Caco-2 (cell line): ENCODE results near the gene RAI1. TPM values are rescaled to one million over a fixed set of nuclear protein-coding genes. Genes with fewer than 3 reads are reported as not detected.

ENCODE experiments used
- BruUV-seq: library from RNA; stranded (reverse); fragments of 400-500 nt; replicated peaks from 2 replicates; lab custom pipeline; 2021; lab: Mats Ljungman, UMichigan
- CTCF ChIA-PET: fragments of 300-600 bp; sonication (Branson Sonifier 250); formaldehyde crosslinking; loops from one replicate; lab custom pipeline; 2022; ENCODE audit warnings: antibody characterized with exemption; lab: Charles Lee
- POLR2A ChIA-PET: fragments of 300-600 bp; sonication (Branson Sonifier 250); formaldehyde crosslinking; loops from one replicate; lab custom pipeline; 2022; ENCODE audit warnings: antibody characterized with exemption; lab: Charles Lee
- DNase-seq, 2 experiments: peaks; one replicate each; pipeline versions ENCODE4 v3.0.0 to v3.0.0-alpha.2; 2020 to 2022
- H3K27me3 ChIP-seq: replicated peaks from 2 replicates; pipeline ENCODE4 v1.6.0; 2011; ENCODE audit warnings: low read length; ENCODE audit not compliant: control insufficient read depth, insufficient read depth
- H3K36me3 ChIP-seq: 2 replicates; pipeline ENCODE4 v1.5.1; 2011; ENCODE audit warnings: low read length; ENCODE audit not compliant: control insufficient read depth, insufficient read depth
- H3K4me1 ChIP-seq: fragments of 250-450 bp; sonication (Bioruptor Pico); 2 replicates; pipeline ENCODE4 v1.5.1; 2020; ENCODE audit warnings: mild to moderate bottlenecking
- H3K4me3 ChIP-seq: 2 replicates; pipeline ENCODE4 v1.5.1; 2011; ENCODE audit warnings: low read depth, mild to moderate bottlenecking, control low read depth, low read length
- H3K9me3 ChIP-seq: fragments of 250-450 bp; sonication (Bioruptor Pico); 2 replicates; pipeline ENCODE4 v1.5.1; 2020; ENCODE audit warnings: mild to moderate bottlenecking, moderate library complexity
- H3K27ac Mint-ChIP-seq: one replicate; pipeline ENCODE4 v1.8.0; 2022; ENCODE audit warnings: mixed read lengths; ENCODE audit not compliant: unreplicated experiment
- H3K27me3 Mint-ChIP-seq: one replicate; pipeline ENCODE4 v1.8.0; 2022; ENCODE audit warnings: mixed read lengths; ENCODE audit not compliant: insufficient read depth, unreplicated experiment
- H3K36me3 Mint-ChIP-seq: one replicate; pipeline ENCODE4 v1.8.0; 2022; ENCODE audit warnings: mild to moderate bottlenecking, mixed read lengths; ENCODE audit not compliant: insufficient read depth, unreplicated experiment
- H3K4me1 Mint-ChIP-seq: one replicate; pipeline ENCODE4 v1.8.0; 2022; ENCODE audit warnings: low read depth, mixed read lengths; ENCODE audit not compliant: unreplicated experiment
- H3K4me3 Mint-ChIP-seq: one replicate; pipeline ENCODE4 v1.8.0; 2022; ENCODE audit warnings: mild to moderate bottlenecking, moderate library complexity, mixed read lengths; ENCODE audit not compliant: unreplicated experiment
- H3K9me3 Mint-ChIP-seq: one replicate; pipeline ENCODE4 v1.8.0; 2022; ENCODE audit warnings: mixed read lengths; ENCODE audit not compliant: unreplicated experiment
- intact Hi-C: fragments of 100-400 bp; cut with micrococcal nuclease; formaldehyde crosslinking; loops from one replicate; pipeline ENCODE4 v1.10.0; 2022; ENCODE audit not compliant: unreplicated experiment
- total RNA-seq: library from RNA; stranded (reverse); gene quantifications from 2 replicates; pipeline ENCODE4 v1.2.3, GENCODE V29; 2022
- TF ChIP-seq, protein P1 (sequence below), 2 experiments: fragments of 200-600 bp in 1 of 2; IDR thresholded peaks; 1 replicate in 1 of 2; 2 replicates in 1 of 2; pipeline versions ENCODE4 v1.5.1 to v1.8.0; 2011 to 2022; ENCODE audit warnings: antibody characterized with exemption in 1 of 2, control low read depth in 1 of 2, inconsistent platforms in 1 of 2, low read depth in 1 of 2, low read length in 1 of 2, mild to moderate bottlenecking in 1 of 2, moderate library complexity in 1 of 2; ENCODE audit not compliant: insufficient read depth in 1 of 2, severe bottlenecking in 1 of 2, unreplicated experiment in 1 of 2

The RAI1 gene
- total RNA-seq, 1 experiment from 2014 or later, result 44.3 TPM

DNA sequence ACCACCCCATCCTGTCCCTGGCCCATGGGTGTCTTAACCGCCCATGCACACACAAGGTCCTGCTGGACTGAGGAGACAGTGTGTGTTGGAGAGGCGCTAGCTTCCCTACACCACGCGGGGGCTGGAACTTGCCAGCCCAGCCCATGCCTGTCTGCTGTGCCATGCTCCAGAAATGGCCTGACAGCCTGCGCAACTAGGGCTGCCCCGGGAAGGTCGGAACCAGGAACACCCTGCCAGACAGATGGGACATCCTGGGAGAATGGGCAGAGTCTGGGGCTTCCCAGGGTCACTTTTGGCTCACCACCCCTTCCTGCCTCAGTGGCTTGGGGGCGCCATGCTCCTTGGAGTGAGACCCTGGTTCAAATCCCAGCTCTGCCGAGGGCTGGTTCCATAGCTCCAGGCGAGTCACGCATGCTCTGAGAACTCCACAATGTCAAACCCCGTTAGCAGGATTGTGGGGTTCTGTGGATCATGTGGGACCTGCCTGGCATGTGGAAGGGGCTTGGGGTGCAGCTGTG lies 119.3 kb downstream of the RAI1 start:
- no peaks in the 10 kb centered on the region for H3K4me1 Mint-ChIP-seq
- H3K4me3 ChIP-seq, result no peak overlapping the region
- no TSS peak for BruUV-seq

DNA sequence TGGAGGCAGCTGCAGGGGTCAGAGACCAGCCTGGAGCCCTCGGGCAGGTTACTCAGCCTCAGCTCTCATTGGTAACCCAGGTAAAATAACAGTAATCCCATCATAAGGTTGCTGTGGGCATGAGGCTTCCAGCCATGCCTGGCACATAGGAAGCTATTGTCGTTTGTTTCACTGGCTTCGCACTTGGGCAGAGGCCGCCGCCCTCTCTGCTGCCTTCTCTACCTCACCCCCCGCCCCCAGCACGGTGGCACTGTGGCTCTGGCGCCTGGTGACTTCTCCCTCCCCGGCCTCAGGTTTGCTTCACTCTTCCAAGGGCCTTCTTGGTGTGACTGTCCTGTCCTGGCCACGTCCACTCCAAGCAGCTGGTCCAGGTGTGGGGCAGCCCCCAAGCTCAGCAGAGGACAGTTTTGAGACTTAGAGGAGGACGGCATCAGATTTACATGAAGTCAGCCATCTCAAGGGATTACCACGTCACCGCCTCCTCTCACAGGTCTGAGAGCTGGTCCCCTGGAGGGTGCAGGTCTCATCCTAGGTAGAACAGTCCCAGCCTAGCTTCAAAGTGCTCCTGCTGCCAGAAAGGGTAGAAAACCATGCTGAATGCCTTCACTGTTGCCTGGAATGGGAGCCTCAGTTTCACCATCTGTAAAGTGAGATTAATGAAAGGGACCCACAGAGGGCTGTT lies 120.7 kb downstream of the RAI1 start:
- intact Hi-C loops, result no loop called here
- TF ChIP-seq, protein P1, sequence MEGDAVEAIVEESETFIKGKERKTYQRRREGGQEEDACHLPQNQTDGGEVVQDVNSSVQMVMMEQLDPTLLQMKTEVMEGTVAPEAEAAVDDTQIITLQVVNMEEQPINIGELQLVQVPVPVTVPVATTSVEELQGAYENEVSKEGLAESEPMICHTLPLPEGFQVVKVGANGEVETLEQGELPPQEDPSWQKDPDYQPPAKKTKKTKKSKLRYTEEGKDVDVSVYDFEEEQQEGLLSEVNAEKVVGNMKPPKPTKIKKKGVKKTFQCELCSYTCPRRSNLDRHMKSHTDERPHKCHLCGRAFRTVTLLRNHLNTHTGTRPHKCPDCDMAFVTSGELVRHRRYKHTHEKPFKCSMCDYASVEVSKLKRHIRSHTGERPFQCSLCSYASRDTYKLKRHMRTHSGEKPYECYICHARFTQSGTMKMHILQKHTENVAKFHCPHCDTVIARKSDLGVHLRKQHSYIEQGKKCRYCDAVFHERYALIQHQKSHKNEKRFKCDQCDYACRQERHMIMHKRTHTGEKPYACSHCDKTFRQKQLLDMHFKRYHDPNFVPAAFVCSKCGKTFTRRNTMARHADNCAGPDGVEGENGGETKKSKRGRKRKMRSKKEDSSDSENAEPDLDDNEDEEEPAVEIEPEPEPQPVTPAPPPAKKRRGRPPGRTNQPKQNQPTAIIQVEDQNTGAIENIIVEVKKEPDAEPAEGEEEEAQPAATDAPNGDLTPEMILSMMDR (IDR thresholded peaks at IDR 0.05; ENCODE audit: insufficient read depth in 1 of 2, low read depth in 1 of 2, low read length in 1 of 2, severe bottlenecking in 1 of 2, unreplicated experiment in 1 of 2), result no peak
- no peak for DNase-seq
- Mint-ChIP-seq H3K27ac (no peak overlapping the region), H3K4me3 (no peak overlapping the region), H3K9me3 (no peaks in the 10 kb centered on the region), H3K4me1 (no peaks in the 10 kb centered on the region), H3K27me3 (no peaks in the 10 kb centered on the region), H3K36me3 (peaks cover 66% of the 10 kb centered on the region)
- Histone ChIP-seq H3K27me3 (no peaks in the 10 kb centered on the region), H3K36me3 (peaks cover 2% of the 10 kb centered on the region; the same call in 1 of the 2 replicates), H3K4me3 (no peak overlapping the region), H3K9me3 (no peaks in the 10 kb centered on the region), H3K4me1 (no peaks in the 10 kb centered on the region)
- POLR2A ChIA-PET, result no interaction called here
- CTCF ChIA-PET, result no interaction called here
- no TSS peak for BruUV-seq

More for the DNA sequence above, 119.3 kb downstream of the RAI1 start:
- Mint-ChIP-seq H3K4me3 (no peak overlapping the region), H3K27ac (peak overlapping the region; percentile 64), H3K27me3 (no peaks in the 10 kb centered on the region), H3K9me3 (no peaks in the 10 kb centered on the region), H3K36me3 (peaks cover 62% of the 10 kb centered on the region)
- no peak for DNase-seq
- no peaks in the 10 kb centered on the region for H3K9me3 ChIP-seq
- intact Hi-C loops, result no loop called here
- H3K4me1 ChIP-seq, result no peaks in the 10 kb centered on the region
- TF ChIP-seq, protein P1 (IDR thresholded peaks at IDR 0.05; ENCODE audit: insufficient read depth in 1 of 2, low read depth in 1 of 2, low read length in 1 of 2, severe bottlenecking in 1 of 2, unreplicated experiment in 1 of 2), result no peak
- POLR2A ChIA-PET, result no interaction called here
- peaks cover 2% of the 10 kb centered on the region; the same call in 1 of the 2 replicates for H3K36me3 ChIP-seq
- CTCF ChIA-PET, result no interaction called here
- no peaks in the 10 kb centered on the region for H3K27me3 ChIP-seq

DNA sequence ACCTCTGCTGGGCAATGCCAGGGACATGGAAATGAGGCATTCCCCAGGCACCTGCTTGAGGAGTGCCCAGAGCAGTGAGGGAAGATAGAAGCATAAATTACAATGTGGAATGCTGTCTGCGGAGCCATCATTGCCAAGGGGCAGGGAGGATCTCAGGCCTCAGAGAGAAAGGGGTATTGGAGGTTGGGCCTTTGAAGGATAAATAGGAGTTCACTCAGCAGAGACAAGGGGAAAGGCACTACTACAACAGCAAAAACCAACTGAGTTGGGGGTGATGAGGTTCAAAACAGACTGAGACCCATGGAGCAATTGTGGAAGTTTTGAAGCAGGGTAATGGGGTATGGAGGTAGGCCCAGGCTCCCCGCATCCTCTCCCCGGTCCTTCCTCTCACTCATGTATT lies 122.7 kb downstream of the RAI1 start:
- H3K4me3 ChIP-seq, result no peak overlapping the region
- Mint-ChIP-seq H3K4me1 (no peaks in the 10 kb centered on the region), H3K4me3 (no peak overlapping the region), H3K27ac (peak overlapping the region; percentile 8), H3K36me3 (peaks cover 67% of the 10 kb centered on the region), H3K9me3 (no peaks in the 10 kb centered on the region), H3K27me3 (no peaks in the 10 kb centered on the region)
- no peaks in the 10 kb centered on the region for H3K4me1 ChIP-seq
- no peaks in the 10 kb centered on the region for H3K9me3 ChIP-seq
- no peaks in the 10 kb centered on the region for H3K27me3 ChIP-seq
- POLR2A ChIA-PET, result no interaction called here
- TF ChIP-seq, protein P1 (IDR thresholded peaks at IDR 0.05; ENCODE audit: insufficient read depth in 1 of 2, low read depth in 1 of 2, low read length in 1 of 2, severe bottlenecking in 1 of 2, unreplicated experiment in 1 of 2), result no peak
- no peak for DNase-seq
- CTCF ChIA-PET, result no interaction called here
- BruUV-seq, result no TSS peak
- H3K36me3 ChIP-seq, result peaks cover 2% of the 10 kb centered on the region; the same call in 1 of the 2 replicates
- intact Hi-C loops, result no loop called here
